Cerebellar cortex (tissue), 1 donor: ENCODE results near the gene ANKRD13A.
"Not testable (repeated sequence)": the region's sequence is repeated elsewhere in the genome, so short reads cannot be mapped to it uniquely, and the experiment has no call there.

Experiments
- DNase-seq: peaks from one replicate; pipeline ENCODE4 v3.0.0-alpha.2; 2015; ENCODE audit warnings: low spot score

ANKRD13A gene

DNA sequence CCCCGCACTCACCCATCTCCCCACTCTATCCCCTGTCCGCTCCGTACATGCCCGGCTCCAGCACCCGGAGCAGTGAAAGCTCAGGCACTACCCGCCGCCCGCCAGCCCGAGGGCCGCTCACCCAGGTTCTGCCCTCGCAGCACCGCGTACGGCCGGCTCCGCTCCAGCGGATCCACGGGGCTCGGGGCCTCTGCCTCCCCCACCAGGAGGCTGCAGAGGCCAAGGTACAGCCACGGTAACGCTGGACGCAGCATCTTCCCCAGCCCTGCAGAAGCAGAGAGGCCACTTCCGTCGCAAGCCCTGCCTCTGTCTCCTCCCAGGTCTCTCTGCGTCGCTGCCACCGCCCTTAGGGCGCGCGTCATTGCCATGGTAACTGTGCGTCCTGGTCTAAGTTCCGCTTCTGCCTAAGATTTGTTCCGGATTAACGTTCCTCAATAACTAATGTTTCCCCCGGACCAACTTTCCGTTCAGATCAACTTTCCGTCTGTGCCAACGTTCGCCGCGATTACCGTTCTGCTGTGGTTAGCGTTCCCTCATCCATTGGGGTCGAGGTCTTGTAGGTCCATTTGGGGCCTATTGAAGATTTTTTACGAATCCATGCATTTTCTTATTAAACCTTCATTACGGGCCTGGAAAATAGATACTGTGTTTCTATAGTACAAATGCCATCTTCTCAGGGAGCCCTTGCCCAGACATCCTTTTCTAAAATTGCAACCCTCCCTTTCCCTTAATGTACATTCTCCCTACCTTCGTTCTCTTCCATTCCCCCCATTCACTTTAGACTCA, 49.2 kb downstream of the ANKRD13A start, which contains the start of gene C12orf76:
Gene C12orf76, minus strand, starts transcription at position 281 of the 786 bp plus-strand sequence. Its CDS starts 27 bp downstream, at position 254.
- DNase-seq: peak; percentile 98

DNA sequence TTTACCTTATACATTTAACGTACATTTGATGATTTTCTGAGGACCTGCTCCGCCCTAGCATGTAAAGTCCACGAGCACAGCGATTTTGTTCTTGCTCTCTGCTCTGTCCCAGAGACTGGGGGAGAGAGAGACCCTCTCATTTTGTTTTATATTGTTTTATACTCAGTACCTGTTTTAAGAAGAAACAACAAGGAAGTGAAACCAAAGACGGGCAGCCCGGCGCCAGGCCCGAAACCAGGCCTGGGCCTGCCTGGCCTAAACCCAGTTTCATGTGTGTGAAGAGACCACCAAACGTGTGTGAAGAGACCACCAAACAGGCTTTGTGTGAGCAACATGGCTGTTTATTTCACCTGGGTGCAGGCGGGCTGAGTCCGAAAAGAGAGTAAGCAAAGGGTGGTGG, 49.8 kb downstream of the ANKRD13A start:
- not testable (repeated sequence) for DNase-seq

DNA sequence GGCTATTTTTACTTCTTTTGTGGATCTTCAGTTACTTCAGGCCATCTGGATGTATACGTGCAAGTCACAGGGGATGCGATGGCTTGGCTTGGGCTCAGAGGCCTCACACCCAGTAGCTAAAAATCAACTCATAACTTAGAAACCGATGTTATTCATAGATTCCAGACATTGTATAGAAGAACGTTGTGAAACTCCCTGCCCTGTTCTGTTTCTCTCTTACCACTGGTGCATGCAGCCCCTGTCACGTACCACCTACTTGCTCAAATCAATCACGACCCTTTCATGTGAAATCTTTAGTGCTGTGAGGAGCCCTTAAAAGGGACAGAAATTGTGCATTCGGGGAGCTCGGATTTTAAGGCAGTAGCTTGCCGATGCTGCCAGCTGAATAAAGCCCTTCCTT, 50.4 kb downstream of the ANKRD13A start:
- not testable (repeated sequence) for DNase-seq

DNA sequence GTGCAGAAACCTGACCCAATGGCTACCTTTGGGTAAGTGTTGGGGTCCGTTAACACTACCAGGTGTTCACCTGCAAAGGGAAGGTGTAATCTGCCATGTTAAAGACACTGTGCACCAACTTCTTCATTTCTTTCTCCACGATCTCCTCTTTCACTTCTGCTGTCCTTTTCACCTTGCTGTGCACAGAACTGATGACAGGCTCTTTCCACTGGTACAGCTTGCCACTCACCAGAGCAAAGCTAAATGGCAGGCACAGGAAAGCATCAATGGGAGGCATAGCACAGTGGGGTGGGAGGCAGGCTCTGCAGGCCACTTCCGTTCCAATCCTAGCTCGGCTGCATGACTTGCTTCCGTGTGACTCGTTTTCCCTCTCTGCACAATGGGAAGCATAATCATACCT, 51.7 kb downstream of the ANKRD13A start:
- DNase-seq: no peak

DNA sequence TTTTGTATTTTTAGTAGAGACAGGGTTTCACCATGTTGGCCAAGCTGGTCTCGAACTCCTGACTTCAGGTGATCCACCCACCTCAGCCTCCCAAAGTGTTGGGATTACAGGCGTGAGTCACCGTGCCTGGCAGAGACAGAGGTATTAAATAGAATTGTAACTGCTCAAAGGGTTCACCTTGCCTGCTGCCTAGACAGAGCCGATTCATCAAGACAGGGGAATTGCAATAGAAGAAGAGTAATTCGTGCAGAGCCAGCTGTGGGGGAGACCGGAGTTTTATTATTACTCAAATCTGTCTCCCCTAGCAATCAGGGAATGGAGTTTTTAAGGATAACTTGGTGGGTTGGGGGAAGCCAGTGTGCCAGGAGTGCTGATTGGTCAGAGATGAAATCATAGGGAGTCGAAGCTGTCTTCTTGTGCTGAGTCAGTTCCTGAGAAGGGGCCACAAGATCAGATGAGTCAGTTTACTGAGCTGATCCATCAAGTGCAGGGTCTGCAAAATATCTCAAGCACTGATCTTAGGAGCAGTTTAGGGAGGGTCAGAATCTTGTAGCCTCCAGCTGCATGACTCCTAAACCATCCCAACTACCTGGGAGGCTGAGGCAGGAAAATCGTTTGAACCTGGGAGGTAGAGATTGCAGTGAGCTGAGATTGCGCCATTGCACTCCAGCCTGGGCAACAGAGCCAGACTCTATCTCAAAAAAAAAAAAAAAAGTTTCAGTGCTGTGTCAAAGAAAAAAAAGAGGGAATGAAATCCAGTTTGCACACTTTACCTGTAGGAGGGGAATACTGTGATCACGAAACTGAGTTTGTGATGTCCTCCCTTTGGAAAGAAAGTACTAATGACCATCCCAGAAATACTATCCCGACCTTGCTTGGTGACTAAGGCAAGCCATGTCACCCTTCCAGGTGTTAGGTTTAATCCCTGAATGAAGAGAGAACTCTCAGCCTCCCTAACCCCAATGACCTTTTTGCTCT, 56.4 kb downstream of the ANKRD13A start:
- not testable (repeated sequence) for DNase-seq

DNA sequence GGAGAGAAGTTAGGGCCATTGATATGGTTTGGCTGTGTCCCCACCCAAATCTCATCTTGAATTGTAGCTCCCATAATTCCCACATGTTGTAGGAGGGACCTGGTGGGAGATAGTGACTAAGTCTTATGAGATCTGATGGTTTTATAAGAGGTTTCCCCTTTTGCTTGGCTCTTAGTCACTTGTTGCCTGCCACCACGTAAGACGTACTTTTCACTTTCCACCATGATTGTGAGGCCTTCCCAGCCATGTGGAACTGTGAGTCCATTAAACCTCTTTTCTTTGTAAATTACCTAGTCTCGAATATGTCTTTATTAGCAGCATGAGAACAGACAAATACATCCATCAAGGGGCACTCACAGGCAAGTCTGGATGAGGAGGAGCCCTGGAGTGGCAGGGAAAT, 57.4 kb downstream of the ANKRD13A start:
- not testable (repeated sequence) for DNase-seq

DNA sequence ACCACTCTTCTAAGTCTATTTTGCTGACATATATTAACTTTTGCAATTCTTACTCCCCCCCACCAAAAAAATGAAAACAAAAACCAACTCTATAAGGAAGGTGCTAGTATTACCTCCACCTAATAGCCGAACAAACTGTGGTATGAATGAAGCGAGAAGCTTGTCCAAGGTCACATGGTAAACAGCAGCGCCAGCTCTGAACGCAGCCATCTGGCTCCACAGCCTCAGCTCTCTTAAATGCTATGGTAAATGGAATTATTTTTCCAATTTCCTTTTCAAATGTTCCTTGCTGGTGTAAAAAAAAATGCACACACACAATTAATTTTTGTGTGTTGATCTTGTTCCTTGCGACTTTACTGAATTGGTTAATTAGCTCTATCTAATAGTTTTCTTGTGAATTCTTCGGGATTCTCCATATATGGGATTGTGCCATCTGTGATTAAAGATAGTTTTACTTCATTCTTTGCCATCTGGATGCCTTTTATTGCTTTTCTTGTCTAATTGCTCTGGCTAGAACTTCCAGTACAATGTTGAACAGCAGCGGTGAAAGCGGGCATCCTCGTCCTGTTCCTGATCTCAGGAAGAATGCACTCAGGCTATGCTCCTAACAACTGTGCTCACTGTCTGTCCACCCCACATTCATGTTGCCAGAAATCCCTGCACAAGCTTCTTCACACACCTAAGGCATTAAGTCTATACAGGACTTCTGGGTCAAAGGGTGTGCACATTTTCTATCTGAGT, 59.8 kb downstream of the ANKRD13A start:
- peak; percentile 16 for DNase-seq

DNA sequence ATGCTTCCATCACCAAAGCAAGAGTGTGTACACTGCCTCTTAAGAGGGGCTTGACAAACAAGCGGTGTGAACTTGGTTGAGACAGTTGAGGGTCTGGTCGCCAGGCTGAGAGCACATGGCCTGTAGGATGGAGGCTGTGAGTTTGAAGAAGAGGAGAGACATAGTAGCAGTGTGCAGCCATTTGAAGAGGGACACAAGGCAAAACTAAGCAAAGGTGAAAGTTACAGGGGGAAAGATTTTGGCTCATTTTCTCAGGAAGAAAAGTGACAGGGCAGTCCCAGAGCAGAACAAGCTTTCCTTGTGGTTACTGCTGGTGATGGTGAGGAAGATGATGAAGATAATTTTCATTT, 60.4 kb downstream of the ANKRD13A start:
- no peak for DNase-seq

DNA sequence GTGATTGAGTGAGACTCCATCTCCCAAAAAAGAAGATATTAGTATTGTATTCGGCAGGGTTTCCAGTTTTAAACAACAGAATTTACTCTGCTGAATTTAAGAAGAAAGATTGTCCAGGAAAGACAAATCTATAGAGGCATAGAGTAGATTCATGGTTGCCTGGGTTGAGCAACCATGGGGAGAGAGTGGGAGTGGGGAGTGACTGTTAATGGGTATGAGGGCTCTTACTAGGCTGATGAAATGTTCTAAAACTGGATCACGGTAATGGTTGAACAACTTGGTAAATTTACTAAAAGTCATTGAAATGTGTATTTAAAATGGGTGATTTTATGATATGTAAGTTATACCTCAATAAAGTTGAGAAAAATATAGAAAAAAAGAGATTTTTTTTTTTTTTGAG, 63.0 kb downstream of the ANKRD13A start:
- DNase-seq: no peak

DNA sequence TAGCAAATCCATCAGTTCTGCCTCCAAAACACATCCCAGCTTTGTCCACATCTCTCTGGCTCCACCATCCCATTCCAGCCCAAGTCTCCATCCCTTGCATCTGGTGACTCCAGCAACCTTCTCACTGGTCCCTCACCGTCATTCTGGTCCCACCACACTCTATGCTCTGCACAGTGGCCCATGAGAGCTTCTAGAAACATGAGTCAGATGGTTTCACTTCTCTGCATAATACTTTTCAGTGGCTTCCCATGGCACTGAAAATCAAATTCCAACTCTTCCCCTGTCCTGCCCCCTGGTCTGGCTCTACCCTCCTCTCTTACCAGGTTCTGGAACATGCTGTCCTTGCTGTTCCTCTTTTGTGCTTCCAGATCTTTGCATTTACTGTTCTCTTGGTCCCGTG, 66.3 kb downstream of the ANKRD13A start:
- no peak for DNase-seq

DNA sequence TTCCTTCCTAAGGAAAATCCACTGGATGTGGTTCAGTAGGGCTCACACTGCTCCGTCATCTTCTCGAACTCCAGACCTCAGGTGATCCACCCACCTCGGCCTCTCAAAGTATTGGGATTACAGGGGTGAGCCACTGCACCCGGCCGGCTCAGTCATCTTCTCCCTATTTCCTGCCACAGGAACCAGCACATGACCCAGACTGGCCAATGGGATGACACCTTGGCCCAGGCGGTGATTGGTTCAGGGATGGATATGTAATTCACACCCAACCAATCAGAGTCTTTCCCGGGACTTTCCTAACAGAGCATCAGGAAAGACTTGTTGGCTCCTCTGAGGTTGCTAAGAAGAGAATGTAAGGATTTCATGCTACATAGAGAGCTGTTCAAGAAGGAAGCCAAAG, 68.3 kb downstream of the ANKRD13A start:
- DNase-seq: no peak

DNA sequence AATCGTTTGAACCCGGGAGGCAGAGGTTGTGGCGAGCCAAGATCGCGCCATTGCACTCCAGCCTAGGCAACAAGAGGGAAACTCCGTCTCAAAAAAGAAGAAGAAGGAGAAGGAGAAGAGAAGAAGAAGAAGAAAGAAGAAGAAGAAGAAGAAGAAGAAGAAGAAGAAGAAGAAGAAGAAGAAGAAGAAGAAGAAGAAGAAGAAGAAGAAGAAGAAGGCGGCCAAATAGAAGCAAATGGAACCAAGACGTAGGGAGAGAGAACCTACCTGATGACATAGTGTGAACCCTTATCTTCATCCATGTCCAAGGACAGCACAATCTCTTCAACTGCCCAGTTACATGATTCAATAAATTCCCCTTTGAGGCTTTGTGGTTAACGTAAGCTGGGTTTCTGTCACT, 68.9 kb downstream of the ANKRD13A start:
- not testable (repeated sequence) for DNase-seq

DNA sequence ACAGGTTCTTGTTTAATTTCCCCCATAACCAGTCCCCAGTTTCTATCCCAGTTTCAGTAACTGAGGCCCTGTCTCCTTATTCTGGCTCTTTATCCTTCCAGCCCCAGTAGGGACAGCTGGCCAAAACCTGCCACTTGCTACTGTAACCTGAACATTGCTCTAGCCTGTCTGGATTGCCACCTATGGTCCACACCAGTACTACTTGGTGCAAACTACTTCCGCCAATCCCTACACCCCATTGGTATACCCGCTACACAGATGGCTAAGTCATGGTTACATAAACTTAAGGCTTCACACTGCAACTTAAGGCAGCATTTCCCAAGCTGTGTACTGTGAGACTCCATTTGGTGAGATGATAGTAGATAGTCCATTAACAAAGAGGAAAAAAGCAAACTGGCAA, 69.4 kb downstream of the ANKRD13A start:
- DNase-seq: no peak

DNA sequence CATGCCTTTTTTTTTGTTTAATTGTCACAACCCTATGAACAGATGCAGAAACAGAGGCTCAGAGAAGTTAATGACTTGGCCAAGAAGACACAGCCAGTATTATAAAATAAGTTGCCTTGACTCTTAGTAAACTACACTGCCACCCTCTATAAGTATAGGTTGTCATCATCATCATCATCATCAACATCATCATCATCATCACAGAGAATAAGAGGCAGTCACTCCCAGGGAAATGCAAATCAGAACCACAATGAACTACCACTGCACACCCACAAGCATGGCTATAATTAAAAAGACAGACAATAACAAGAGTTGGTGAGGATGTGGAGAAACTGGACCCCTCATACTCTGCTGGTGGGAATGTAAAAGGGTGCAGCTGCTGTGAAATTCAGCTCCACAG, 72.3 kb downstream of the ANKRD13A start:
- no peak for DNase-seq

DNA sequence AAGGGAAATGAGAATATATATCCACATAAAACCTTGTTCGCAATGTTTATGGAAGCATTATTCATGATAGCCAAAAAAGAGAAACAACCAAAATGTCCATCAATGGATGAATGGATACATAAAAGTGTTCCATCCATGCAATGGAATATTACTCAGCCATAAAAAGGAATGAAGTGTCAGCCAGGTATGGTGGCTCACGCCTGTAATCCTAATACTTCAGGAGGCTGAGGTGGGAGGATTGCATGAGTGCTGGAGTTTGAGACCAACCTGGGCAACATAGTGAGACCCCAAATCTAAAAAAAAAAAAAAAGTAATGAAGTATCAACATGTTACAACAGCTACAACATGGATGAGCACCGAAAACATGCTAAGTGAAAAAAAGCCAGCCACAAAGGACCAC, 72.7 kb downstream of the ANKRD13A start:
- no peak for DNase-seq

DNA sequence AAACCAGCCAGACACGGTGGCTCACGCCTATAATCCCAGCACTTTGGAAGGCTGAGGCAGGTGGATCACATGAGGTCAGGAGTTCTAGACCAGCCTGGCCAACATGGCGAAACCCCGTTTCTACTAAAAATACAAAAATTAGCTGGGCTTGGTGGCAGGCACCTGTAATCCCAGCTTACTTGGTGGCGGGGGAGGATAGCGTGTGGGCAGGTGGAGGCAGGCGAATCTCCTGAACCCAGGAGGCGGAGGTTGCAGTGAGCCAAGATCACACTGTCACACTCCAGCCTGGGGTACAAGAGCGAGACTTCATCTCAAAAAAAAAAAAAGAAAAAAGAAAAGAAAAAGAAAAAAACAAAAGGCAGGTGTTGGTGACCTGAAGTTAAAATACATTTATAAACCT, 73.4 kb downstream of the ANKRD13A start:
- DNase-seq: not testable (repeated sequence)

DNA sequence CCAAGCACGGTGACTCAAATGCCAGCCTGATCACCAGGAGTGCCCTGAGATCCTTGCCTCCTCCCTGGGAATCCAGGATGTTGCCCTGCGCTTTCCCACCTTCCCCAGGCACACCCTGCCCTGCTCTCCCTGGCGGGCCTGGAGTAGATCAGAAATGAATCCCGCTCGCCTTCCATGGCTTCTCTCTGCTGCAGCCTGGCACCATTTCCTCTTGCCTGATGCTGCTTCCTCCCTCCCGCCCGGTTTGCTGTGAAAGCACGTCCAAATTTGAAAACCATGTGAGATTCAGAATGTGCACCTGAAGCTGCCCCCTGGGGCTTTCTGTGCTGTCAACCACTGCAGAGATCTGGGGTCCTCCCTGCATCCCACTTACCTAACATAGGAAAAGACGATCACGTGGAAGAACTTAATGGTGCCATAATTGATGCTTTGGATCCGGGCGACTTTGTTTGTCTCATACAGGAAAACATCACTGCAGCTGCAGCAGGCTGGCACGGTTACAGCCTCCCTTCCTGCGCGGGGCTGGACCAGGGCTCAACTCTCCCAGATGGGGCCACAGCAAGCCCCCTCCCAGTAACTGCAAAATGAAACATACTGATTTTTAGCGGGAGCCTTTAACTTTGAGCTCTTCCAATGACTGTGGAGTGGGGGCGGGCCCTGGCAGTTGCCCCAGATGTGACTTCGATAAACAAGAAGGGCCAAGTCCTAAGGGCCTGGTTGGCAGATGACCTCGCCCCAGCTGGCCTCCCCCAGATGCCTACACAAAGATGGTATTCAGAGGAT, 74.0 kb downstream of the ANKRD13A start:
- peak; percentile 57 for DNase-seq

DNA sequence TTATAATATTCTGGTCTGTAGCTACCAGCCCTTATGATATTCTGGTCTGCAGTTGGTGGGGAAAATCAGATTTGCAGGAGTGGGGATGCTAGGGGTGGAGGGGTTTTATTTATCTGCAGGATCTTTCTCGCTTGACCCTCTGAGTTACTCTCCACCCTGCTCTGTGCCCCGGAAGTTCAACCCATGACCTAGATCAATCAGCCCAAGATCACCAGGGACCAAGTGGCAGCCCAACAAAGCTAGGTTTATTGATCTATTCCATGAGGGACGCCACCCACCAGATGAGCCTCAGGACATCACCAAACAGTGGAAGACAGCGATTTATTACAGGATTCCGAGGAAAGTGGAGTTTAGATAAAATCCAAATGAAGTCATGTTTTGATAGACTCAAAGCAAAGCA, 74.9 kb downstream of the ANKRD13A start:
- no peak for DNase-seq

DNA sequence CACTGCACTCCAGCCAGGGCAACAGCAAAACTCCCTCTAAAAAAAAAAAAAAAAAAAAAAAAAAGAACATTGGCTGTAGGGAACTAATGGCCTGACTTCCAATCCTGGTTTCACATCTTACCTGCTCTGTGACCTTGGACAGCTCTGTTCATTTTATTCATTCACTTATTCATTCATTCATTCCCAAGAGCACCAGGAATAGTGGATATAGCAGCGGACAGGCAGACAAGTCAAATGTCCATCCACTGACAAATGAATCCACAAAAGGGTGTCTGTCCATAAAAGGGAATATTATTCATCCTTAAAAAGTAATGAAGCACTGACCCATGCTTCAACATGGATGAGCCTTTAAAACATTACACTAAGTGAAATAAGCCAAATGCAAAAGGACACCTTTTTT, 76.7 kb downstream of the ANKRD13A start:
- no peak for DNase-seq

DNA sequence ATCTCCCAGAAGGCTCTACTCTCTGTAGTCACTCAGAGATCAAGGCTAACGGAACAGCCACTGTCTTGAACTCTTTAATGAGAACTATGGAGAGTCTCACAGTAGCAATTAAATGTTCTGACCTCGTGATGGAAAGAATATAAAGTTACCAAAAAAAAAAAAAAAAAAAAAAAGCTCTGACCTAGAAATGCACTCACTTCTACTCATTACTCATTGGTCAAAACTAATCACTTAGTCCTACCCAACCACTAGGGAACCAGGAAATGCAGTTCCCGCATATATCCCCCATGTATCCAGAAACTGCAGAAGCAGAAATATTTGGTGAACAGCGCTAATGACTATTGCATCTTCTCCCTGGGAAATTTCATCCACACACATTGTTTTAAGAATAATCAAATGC, 78.6 kb downstream of the ANKRD13A start:
- DNase-seq: no peak
